ENCODE data around the gene UGT8. TPM values are rescaled to one million over a fixed set of nuclear protein-coding genes. Genes with fewer than 3 reads are reported as not detected.

Gene UGT8
- total RNA-seq, 4 donors from 2014 or later, result 0.12 to 0.19 TPM; not detected in 2

DNA sequence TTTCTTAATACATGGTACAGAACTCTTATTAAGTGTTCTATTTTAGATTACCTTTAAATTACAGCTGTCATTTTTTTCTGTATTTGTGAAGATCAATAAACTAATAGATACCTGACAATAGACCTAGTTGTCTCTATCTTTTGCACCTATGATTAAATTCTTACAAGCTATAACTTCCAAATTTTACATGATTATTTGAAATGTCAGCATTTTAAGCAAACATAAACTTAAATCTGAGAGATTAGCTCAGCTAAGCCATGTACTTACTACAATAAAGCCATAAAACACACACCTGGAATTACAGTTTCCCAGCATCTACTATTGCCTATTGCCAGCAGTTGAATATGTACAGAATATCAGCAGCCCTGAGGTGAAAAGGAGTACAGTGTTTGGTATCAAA, 118.8 kb downstream of the UGT8 start:
- DNase-seq (ENCODE audit: low spot score), result no peak
- TF ChIP-seq CTCF (IDR thresholded peaks at IDR 0.05), result no peak
- ATAC-seq (ENCODE audit: low FRiP score), result no peak

DNA sequence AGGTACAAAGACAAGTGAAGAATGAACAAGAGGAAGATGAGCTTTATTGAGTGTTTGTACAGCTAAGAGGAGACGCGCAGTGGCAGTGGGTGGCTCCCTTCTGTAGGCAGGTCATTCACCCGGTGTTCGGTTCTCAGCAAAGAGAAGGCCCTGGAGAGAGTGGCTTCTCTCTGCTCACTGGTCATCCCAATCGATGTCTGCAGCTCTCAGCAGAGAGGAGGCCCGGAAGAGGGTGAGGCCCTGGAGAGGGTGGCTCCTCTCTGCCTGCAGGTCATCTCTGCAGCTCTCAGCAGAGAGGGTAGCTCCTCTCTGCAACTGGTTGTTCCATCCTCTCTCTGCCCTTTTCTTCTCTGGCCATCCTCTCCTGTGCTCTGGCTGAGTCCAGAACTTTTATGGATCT, 126.5 kb downstream of the UGT8 start:
- DNase-seq (ENCODE audit: low spot score) (no peak), ATAC-seq (ENCODE audit: low FRiP score) (no peak)
- no peak for TF ChIP-seq CTCF (IDR thresholded peaks at IDR 0.05)

- no peak for TF ChIP-seq CTCF (IDR thresholded peaks at IDR 0.05)
- ATAC-seq (ENCODE audit: low FRiP score) (no peak), DNase-seq (ENCODE audit: low spot score) (no peak)
Measured at GRCh38 chr4:114727461-114727860, 128.9 kb downstream of the UGT8 start.

Small RNA genes lying within 50 kb of the gene (small RNA-seq; reads per million reads assigned to genes)
- not detected for gene MIR577
